GM12801 (cell line): ENCODE results near the gene KCNJ15.

ENCODE experiments used
- TF ChIP-seq, protein P1 (sequence below): IDR thresholded peaks from one replicate; pipeline ENCODE4 v1.5.1; 2011; ENCODE audit warnings: control low read depth; ENCODE audit not compliant: insufficient read length; ENCODE audit errors: extremely low read depth

KCNJ15 gene

DNA sequence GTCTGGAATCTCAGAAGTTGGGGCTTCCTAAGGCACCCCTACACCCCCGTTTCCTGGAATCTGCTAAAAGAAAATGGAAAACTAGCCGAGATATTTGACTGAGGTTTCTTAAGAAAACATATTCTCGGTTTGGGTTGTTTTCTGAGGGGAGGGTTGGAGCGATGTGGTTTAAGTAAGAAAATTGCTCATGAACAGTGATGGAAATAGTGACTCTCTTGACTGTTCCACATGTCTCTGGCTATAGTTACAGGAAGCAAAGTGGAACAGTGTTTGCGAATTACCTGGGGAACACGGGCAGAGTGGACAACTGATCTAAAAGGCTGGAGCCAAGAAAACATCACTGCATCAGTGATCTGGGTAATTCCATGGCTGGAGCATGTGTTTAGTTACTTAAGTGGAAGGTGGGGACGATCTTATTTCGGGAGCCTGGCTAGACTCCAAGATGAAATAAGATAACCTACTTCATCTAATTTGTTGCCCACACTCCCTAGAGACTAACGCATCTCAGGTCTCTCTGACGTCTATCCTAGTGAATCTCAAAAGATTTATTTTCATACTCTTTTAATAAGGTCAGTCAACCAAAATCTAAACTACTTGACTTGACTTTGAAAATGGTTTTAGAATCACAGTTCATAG is 92.4 kb downstream of the KCNJ15 start:
- TF ChIP-seq, protein P1, sequence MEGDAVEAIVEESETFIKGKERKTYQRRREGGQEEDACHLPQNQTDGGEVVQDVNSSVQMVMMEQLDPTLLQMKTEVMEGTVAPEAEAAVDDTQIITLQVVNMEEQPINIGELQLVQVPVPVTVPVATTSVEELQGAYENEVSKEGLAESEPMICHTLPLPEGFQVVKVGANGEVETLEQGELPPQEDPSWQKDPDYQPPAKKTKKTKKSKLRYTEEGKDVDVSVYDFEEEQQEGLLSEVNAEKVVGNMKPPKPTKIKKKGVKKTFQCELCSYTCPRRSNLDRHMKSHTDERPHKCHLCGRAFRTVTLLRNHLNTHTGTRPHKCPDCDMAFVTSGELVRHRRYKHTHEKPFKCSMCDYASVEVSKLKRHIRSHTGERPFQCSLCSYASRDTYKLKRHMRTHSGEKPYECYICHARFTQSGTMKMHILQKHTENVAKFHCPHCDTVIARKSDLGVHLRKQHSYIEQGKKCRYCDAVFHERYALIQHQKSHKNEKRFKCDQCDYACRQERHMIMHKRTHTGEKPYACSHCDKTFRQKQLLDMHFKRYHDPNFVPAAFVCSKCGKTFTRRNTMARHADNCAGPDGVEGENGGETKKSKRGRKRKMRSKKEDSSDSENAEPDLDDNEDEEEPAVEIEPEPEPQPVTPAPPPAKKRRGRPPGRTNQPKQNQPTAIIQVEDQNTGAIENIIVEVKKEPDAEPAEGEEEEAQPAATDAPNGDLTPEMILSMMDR: no peak

DNA sequence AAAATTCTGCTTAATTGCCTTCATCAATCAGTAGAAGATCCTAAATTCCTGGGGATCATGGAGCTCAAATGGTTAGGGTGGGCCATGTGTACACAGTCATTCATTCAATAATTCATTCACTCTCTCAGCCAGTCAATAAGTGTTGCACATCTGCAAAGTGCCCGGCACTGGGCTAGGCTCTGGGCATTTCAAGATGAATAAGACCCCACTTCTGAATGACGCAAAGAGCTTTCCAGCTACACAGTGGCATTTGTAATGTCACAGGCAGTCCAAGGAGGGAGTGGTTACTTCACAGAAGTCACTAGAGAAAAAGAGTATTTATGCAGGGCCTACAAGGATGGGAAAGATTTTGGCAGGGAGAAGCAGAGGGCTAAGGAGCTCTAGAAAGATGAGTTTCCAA is 93.2 kb downstream of the KCNJ15 start:
- TF ChIP-seq, protein P1: no peak

DNA sequence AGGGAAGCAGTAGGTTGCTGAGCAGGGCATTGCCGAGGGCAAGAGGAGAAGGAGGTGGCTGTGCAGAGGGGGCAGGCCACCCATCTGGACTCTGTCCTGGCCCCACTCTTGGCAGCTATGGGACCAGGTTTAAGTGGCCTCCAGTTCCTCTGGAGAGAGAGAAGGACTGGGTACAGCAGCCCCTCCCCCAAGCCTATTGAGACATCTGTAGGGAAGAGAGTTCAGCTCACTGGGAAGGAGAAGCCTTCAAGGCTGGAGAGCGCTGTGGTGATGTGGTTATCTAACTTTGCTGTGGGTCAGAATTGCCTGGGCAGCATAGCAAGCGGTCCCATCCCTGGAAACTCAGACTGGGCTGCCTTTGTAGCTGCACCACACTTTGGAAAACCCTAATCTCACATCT is 93.9 kb downstream of the KCNJ15 start:
- TF ChIP-seq, protein P1: no peak

DNA sequence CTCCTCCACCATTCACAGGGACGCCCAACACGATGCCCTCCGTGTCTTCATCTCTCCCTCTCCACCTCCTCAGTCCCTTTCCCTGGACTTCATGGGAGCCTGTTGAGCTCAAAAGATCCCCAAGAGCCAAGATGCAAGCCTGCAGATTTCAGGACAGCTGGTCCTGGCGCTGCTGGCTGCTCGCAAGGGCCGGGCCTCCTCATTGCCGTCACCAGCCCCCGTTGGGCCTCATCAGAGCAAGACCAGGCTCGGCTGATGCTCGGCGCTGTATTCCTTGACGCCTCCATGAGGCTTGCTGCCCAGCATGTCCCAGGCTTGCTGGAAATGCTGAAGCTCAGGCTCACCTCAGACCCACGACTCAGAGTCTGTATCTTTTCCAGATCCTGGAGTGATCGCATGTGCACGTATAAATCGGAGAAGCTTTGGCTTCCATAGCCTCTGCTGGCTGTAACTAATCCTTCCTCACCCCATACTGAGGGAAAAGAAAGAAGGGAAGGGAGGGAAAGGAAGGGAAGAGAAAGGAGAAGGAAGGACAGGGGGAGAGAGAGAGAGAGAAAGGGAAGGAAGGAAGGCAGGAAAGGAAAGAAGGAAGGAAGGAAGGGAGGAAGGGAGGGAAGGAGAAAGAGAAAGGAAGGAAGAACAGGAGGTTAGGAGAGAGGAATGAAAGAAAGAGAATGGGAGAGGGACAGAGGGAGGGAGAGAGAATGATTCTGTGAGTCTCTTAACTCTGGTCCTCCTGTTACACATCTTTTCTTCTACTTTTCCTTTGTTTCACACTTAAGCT is 94.6 kb downstream of the KCNJ15 start:
- TF ChIP-seq, protein P1: no peak

DNA sequence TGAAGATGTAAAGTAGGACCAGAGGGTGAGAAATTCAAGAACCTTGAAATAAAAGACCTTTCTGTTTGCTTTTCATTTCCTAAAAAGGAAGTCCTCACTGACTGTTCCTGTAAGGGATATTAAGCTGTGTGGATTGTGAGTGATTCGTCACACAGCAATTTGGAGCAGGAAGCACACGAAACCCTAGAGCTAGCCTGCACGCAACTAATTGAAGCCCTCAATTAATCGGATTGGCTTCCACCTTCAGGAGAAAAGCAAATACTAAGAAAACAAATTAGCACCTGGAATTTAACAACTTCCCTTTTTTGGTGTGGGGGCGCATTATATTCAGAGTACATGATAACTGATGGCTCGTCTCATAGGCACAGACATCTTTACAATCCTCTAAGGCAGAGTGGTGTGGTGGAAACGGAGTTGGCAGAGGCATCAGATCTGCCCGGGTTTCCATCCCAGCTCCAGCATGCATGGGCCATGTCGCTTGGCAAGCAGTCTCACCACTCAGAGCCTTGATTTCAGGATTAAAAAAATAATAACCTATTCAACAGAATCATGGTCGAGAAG is 95.2 kb downstream of the KCNJ15 start:
- TF ChIP-seq, protein P1: no peak

DNA sequence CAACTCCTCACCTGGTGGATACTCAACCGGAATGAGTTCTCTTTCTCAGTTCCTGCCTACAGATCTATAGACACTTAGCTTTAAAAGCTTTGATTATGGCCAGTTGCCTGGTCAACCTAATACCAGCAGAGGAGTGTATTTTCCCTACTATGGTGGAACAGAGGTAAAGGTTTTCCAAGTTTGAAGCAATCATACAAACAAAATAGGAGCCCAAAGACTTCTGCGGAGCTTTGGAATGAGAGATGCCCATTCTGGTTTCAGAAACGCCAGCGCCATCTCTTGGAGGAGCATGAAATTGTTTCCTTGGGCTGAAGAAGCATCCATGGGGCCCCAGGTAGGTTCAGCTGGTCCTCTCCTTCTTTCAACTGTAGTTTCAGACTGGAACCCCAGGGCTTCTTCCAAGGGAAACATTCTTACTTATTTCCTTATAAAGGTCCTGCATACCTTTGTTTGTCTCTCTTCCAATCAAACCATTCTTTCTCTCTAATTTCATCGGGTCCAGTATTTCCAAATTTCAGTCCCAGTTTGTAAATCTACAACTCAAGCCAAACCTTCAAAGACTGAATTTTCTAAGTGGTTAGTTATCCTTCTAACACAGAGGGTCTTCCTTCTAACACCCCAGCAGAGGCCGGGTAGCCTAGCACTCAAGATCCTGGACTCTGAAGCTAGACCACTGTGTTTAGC is 95.9 kb downstream of the KCNJ15 start:
- TF ChIP-seq, protein P1: no peak

DNA sequence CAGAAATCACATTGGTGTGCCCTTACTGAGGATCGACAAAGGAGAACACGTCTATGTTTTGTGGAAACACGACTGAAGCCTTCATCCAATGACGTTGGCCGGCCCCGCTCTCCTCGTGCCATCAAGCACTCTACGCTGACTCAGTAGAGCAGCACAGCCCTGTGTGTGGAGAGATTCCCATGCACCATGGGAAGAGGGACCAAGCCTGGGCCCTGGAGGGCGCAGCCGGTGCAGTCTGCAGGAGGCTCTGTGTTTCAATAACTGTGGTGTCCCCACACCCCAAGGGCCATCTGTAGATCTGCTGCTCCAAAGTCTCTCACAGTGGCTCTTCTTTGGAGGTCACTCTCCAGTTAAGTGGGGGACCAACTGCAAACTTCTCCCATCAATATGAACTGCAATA is 97.4 kb downstream of the KCNJ15 start:
- TF ChIP-seq, protein P1: no peak
